ENCODE measurements around the gene AOPEP.

Gene AOPEP

GRCh38 chr9:94922098-94922607 is 195.7 kb downstream of the AOPEP start:
- no peak overlapping the region for H3K4me3 ChIP-seq (replicated peaks; ENCODE audit: low read depth, low read length)
- no peak for TF ChIP-seq CTCF (IDR thresholded peaks at IDR 0.05; ENCODE audit: insufficient read depth, low read length, poor library complexity, severe bottlenecking)
- H3K36me3 ChIP-seq (ENCODE audit: control insufficient read depth, insufficient read depth, low read length), result no peaks in the 10 kb centered on the region
- no peak for DNase-seq (ENCODE audit: extremely low read depth, insufficient read length)
- no peaks in the 10 kb centered on the region for H3K27me3 ChIP-seq (replicated peaks; ENCODE audit: control insufficient read depth, insufficient read depth, low read length)

- no peak for TF ChIP-seq CTCF (IDR thresholded peaks at IDR 0.05; ENCODE audit: insufficient read depth, low read length, poor library complexity, severe bottlenecking)
- Histone ChIP-seq H3K4me3 (replicated peaks; ENCODE audit: low read depth, low read length) (no peak overlapping the region), H3K36me3 (ENCODE audit: control insufficient read depth, insufficient read depth, low read length) (no peaks in the 10 kb centered on the region; the same call in 1 of the 2 replicates), H3K27me3 (replicated peaks; ENCODE audit: control insufficient read depth, insufficient read depth, low read length) (no peaks in the 10 kb centered on the region)
- DNase-seq (ENCODE audit: extremely low read depth, insufficient read length), result no peak
These were observed 196.2 kb downstream of the AOPEP start for GRCh38 chr9:94922691-94923107.

- no peak overlapping the region for H3K4me3 ChIP-seq (replicated peaks; ENCODE audit: low read depth, low read length)
- H3K27me3 ChIP-seq (replicated peaks; ENCODE audit: control insufficient read depth, insufficient read depth, low read length), result no peaks in the 10 kb centered on the region
- no peaks in the 10 kb centered on the region; the same call in 1 of the 2 replicates for H3K36me3 ChIP-seq (ENCODE audit: control insufficient read depth, insufficient read depth, low read length)
- DNase-seq (ENCODE audit: extremely low read depth, insufficient read length), result no peak
- no peak for TF ChIP-seq CTCF (IDR thresholded peaks at IDR 0.05; ENCODE audit: insufficient read depth, low read length, poor library complexity, severe bottlenecking)
These were observed 197.0 kb downstream of the AOPEP start for GRCh38 chr9:94923326-94924089.

GRCh38 chr9:94925751-94926430 is 199.4 kb downstream of the AOPEP start:
- no peak for TF ChIP-seq CTCF (IDR thresholded peaks at IDR 0.05; ENCODE audit: insufficient read depth, low read length, poor library complexity, severe bottlenecking)
- DNase-seq (ENCODE audit: extremely low read depth, insufficient read length), result no peak
- Histone ChIP-seq H3K36me3 (ENCODE audit: control insufficient read depth, insufficient read depth, low read length) (no peaks in the 10 kb centered on the region; the same call in 1 of the 2 replicates), H3K27me3 (replicated peaks; ENCODE audit: control insufficient read depth, insufficient read depth, low read length) (no peaks in the 10 kb centered on the region), H3K4me3 (replicated peaks; ENCODE audit: low read depth, low read length) (no peak overlapping the region)

- Histone ChIP-seq H3K4me3 (replicated peaks; ENCODE audit: low read depth, low read length) (no peak overlapping the region), H3K36me3 (ENCODE audit: control insufficient read depth, insufficient read depth, low read length) (no peaks in the 10 kb centered on the region; the same call in 1 of the 2 replicates), H3K27me3 (replicated peaks; ENCODE audit: control insufficient read depth, insufficient read depth, low read length) (no peaks in the 10 kb centered on the region)
- no peak for TF ChIP-seq CTCF (IDR thresholded peaks at IDR 0.05; ENCODE audit: insufficient read depth, low read length, poor library complexity, severe bottlenecking)
- DNase-seq (ENCODE audit: extremely low read depth, insufficient read length), result no peak
These were observed 199.9 kb downstream of the AOPEP start for GRCh38 chr9:94926431-94926800.

Data from GM06990 (cell line).